H1 (cell line): ENCODE measurements around the gene SF3A2. TPM values are rescaled to one million over a fixed set of nuclear protein-coding genes. Genes with fewer than 3 reads are reported as not detected.

Experiments used
- ASH2L ChIP-seq: fragments of 200-600, 300-600 bp; sonication (generic); IDR thresholded peaks from one replicate; pipeline ENCODE4 v1.7.1; 2017; ENCODE audit warnings: low read length
- CBX5 ChIP-seq: fragments of 300-800, 300-1000 bp; sonication (generic); IDR thresholded peaks from 2 replicates; pipeline ENCODE4 v1.7.1; 2016; ENCODE audit warnings: antibody characterized with exemption, low read length, low read depth
- CHD1 ChIP-seq: IDR thresholded peaks from 2 replicates; pipeline ENCODE4 v1.6.1; 2012; ENCODE audit warnings: low read depth, low read length, improper control_type of control experiment
- CHD2 ChIP-seq: IDR thresholded peaks from 2 replicates; pipeline ENCODE4 v1.6.1; 2012; ENCODE audit warnings: low read length, improper control_type of control experiment
- EGR1 ChIP-seq: IDR thresholded peaks from 2 replicates; pipeline ENCODE4 v1.6.1; 2011; ENCODE audit warnings: low read depth, low read length, borderline replicate concordance
- GABPA ChIP-seq: IDR thresholded peaks from 2 replicates; pipeline ENCODE4 v1.6.1; 2011; ENCODE audit warnings: mild to moderate bottlenecking, low read length, moderate library complexity, borderline replicate concordance; ENCODE audit not compliant: insufficient read depth
- GTF2F1 ChIP-seq: IDR thresholded peaks from 2 replicates; pipeline ENCODE4 v1.6.1; 2012; ENCODE audit warnings: low read depth, low read length, improper control_type of control experiment, borderline replicate concordance
- HDAC2 ChIP-seq, 2 experiments: fragments of 300-600 bp in 1 of 2; sonication (generic) in 1 of 2; IDR thresholded peaks; 2 replicates each; pipeline ENCODE4 v1.6.1; 2011 to 2012; ENCODE audit warnings: low read depth in 2 of 2, low read length in 2 of 2, mild to moderate bottlenecking in 2 of 2, moderate library complexity in 2 of 2, borderline replicate concordance in 1 of 2, inconsistent platforms in 1 of 2
- JUND ChIP-seq: IDR thresholded peaks from 2 replicates; pipeline ENCODE4 v1.6.1; 2011; ENCODE audit warnings: mild to moderate bottlenecking, improper control_type of control experiment, low read length
- MAFK ChIP-seq: IDR thresholded peaks from 2 replicates; pipeline ENCODE4 v1.6.1; 2012; ENCODE audit warnings: low read depth, mild to moderate bottlenecking, improper control_type of control experiment, low read length
- PHF8 ChIP-seq: fragments of 200-600 bp; sonication (generic); conservative IDR thresholded peaks from 2 replicates; pipeline ENCODE4 v1.7.1; 2012; ENCODE audit warnings: low read depth, mild to moderate bottlenecking, inconsistent platforms, low read length, moderate library complexity
- RBBP5 ChIP-seq: IDR thresholded peaks from 2 replicates; pipeline ENCODE4 v1.7.1; 2012; ENCODE audit warnings: low read depth, mild to moderate bottlenecking, inconsistent platforms, low read length, moderate library complexity, borderline replicate concordance
- SIN3A ChIP-seq, 2 experiments: IDR thresholded peaks in 1 of 2; conservative IDR thresholded peaks in 1 of 2; 2 replicates each; pipeline ENCODE4 v1.6.1; 2011 to 2012; ENCODE audit warnings: low read length in 2 of 2, improper control_type of control experiment in 1 of 2, low read depth in 1 of 2, mild to moderate bottlenecking in 1 of 2
- SP1 ChIP-seq: IDR thresholded peaks from 2 replicates; pipeline ENCODE4 v1.6.1; 2011; ENCODE audit warnings: low read depth, low read length
- TEAD4 ChIP-seq: IDR thresholded peaks from 2 replicates; pipeline ENCODE4 v1.6.1; 2012; ENCODE audit warnings: low read depth, low read length, inconsistent platforms, mixed read lengths
- polyA plus RNA-seq, 7 experiments: library from polyadenylated mRNA; depleted of rRNA in 3 of 7; stranded (reverse) in 5 of 7; unstranded in 2 of 7; fragments of >200 nt in 5 of 7; fragments of 200-250 nt in 2 of 7; gene quantifications; 1 replicate in 5 of 7; 2 replicates in 1 of 7; 4 replicates in 1 of 7; pipeline versions ENCODE4 v1.2.1 to v1.2.3, GENCODE V29; 2011 to 2013; ENCODE audit warnings: missing spikeins in 2 of 7, mixed read lengths in 2 of 7
- total RNA-seq: library from RNA; stranded (reverse); fragmentation: NEBNext Ultra II Directional; extraction: Animal tissue kit (Norgen Biotek cat#: 25700); gene quantifications from 2 replicates; pipeline ENCODE4 v1.2.1, GENCODE V29; 2021
- TF ChIP-seq, protein P1 (sequence below), 3 experiments: IDR thresholded peaks; 1 replicate in 2 of 3; 2 replicates in 1 of 3; pipeline versions ENCODE4 v1.5.1 to v1.6.1; 2011; ENCODE audit warnings: low read length in 3 of 3, mild to moderate bottlenecking in 3 of 3, inconsistent platforms in 2 of 3, low read depth in 1 of 3, moderate library complexity in 1 of 3; ENCODE audit not compliant: insufficient read depth in 1 of 3; ENCODE audit errors: control extremely low read depth in 1 of 3
- TF ChIP-seq, protein P2 (sequence below): IDR thresholded peaks from 2 replicates; pipeline ENCODE4 v1.6.1; 2012; ENCODE audit warnings: inconsistent platforms
- TF ChIP-seq, protein P3 (sequence below): IDR thresholded peaks from 2 replicates; pipeline ENCODE4 v1.6.1; 2011; ENCODE audit warnings: low read depth, mild to moderate bottlenecking, low read length; ENCODE audit not compliant: insufficient read depth
- TF ChIP-seq, protein P4 (sequence below): IDR thresholded peaks from 2 replicates; pipeline ENCODE4 v1.6.1; 2011; ENCODE audit warnings: low read length, improper control_type of control experiment
- TF ChIP-seq, protein P5 (sequence below): IDR thresholded peaks from 2 replicates; pipeline ENCODE4 v1.6.1; 2012; ENCODE audit warnings: inconsistent platforms

The SF3A2 gene
- total and polyA plus RNA-seq, 2 of the 8 experiments (the other 6 are each of a cell fraction or from before 2014, with no cell fraction given), result 15.3 to 146 TPM

DNA sequence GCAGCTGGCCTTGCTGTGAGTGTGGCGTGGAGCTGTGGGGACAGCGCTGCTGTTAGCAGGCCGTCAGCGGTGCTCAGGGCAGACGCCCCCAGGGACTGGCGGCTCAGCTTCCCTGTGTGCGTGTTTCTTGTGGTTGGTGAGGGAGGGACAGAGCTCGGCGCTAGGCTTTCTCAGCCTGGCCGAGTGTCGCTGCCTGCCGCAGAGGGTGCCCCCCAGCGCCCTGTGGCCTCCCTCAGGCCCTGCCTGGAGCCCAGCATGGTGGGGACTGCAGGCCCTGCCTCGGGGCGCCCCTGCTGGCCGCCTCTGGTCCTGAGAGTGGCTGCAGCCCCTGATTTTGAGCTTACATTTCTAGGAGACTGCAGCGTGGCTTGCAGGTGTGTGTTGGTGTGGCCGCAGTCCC is 37.4 kb upstream of the SF3A2 start (continued):
- TF ChIP-seq, protein P1, sequence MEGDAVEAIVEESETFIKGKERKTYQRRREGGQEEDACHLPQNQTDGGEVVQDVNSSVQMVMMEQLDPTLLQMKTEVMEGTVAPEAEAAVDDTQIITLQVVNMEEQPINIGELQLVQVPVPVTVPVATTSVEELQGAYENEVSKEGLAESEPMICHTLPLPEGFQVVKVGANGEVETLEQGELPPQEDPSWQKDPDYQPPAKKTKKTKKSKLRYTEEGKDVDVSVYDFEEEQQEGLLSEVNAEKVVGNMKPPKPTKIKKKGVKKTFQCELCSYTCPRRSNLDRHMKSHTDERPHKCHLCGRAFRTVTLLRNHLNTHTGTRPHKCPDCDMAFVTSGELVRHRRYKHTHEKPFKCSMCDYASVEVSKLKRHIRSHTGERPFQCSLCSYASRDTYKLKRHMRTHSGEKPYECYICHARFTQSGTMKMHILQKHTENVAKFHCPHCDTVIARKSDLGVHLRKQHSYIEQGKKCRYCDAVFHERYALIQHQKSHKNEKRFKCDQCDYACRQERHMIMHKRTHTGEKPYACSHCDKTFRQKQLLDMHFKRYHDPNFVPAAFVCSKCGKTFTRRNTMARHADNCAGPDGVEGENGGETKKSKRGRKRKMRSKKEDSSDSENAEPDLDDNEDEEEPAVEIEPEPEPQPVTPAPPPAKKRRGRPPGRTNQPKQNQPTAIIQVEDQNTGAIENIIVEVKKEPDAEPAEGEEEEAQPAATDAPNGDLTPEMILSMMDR (IDR thresholded peaks at IDR 0.05; ENCODE audit: control extremely low read depth in 1 of 3, insufficient read depth in 1 of 3, low read depth in 1 of 3, low read length in 3 of 3), result peak; percentile 76 to 82 (median 76)
- TF ChIP-seq SP1 (no peak), CHD2 (no peak), GTF2F1 (no peak), CHD1 (no peak), TEAD4 (no peak), JUND (no peak), GABPA (peak; percentile 79; the same call in 1 of the 2 replicates), PHF8 (no peak), ASH2L (no peak), MAFK (no peak), SIN3A (conservative IDR thresholded peaks at IDR 0.05 in 1 of 2, IDR thresholded peaks at IDR 0.05 in 1 of 2; ENCODE audit: low read depth in 1 of 2, low read length in 2 of 2) (no peak), EGR1 (peak; percentile 68), CBX5 (no peak), RBBP5 (no peak), HDAC2 (IDR thresholded peaks at IDR 0.05; ENCODE audit: borderline replicate concordance in 1 of 2, low read depth in 2 of 2, low read length in 2 of 2) (no peak)
- TF ChIP-seq, protein P2, sequence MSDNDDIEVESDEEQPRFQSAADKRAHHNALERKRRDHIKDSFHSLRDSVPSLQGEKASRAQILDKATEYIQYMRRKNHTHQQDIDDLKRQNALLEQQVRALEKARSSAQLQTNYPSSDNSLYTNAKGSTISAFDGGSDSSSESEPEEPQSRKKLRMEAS, result no peak
- TF ChIP-seq, protein P3, sequence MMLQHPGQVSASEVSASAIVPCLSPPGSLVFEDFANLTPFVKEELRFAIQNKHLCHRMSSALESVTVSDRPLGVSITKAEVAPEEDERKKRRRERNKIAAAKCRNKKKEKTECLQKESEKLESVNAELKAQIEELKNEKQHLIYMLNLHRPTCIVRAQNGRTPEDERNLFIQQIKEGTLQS, result no peak
- TF ChIP-seq, protein P4, sequence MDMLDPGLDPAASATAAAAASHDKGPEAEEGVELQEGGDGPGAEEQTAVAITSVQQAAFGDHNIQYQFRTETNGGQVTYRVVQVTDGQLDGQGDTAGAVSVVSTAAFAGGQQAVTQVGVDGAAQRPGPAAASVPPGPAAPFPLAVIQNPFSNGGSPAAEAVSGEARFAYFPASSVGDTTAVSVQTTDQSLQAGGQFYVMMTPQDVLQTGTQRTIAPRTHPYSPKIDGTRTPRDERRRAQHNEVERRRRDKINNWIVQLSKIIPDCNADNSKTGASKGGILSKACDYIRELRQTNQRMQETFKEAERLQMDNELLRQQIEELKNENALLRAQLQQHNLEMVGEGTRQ, result no peak
- TF ChIP-seq, protein P5, sequence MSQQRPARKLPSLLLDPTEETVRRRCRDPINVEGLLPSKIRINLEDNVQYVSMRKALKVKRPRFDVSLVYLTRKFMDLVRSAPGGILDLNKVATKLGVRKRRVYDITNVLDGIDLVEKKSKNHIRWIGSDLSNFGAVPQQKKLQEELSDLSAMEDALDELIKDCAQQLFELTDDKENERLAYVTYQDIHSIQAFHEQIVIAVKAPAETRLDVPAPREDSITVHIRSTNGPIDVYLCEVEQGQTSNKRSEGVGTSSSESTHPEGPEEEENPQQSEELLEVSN, result no peak
